HG03521 (cell line): ENCODE results near the gene TES.
A peak's percentile ranks its signal among the peaks of the same experiment; 100 is the strongest.

Experiments
- ATAC-seq: cut with Tn5 transposase; IDR thresholded peaks from one replicate; pipeline ENCODE4 v1.9.1; 2021; ENCODE audit warnings: mild to moderate bottlenecking, moderate library complexity; ENCODE audit not compliant: unreplicated experiment

TES gene

DNA sequence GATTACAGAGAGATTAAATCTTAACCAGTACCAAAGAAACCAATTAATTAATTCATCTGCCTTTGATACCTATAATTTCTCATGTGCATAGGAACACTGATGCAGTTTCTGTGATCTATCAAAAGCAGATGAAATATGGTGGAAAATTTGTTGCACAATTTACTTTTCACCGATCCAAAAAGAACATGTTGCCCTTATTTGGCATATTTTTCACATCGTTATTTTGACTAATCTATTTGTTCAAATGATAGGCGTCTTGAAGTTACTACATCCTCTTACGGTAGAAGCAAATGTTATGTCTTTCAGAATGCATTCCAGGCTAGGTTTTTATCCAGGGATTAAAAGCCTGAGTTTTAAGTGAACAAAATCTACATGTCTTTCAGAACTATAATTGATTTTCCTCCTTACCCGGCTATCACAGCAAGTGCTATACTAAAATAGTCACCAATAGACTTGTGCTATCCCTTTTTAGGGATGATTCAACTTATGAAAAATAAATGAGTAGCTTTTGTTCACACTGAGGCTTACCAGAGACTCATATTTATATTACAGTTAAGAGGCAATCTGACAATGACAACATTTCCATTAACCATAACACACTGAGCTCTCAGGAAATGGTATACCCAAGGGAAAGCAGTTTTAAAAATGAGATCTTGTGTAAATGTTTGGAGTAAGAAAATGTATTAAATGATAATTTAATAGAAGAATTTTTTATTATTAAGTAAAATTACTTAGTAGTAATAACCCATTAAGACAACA is 16.8 kb upstream of the TES start:
- ATAC-seq, result no peak

GRCh38 chr7:116194115-116194514 is 16.2 kb upstream of the TES start:
- no peak for ATAC-seq

GRCh38 chr7:116195451-116195850 is 14.9 kb upstream of the TES start:
- no peak for ATAC-seq

DNA sequence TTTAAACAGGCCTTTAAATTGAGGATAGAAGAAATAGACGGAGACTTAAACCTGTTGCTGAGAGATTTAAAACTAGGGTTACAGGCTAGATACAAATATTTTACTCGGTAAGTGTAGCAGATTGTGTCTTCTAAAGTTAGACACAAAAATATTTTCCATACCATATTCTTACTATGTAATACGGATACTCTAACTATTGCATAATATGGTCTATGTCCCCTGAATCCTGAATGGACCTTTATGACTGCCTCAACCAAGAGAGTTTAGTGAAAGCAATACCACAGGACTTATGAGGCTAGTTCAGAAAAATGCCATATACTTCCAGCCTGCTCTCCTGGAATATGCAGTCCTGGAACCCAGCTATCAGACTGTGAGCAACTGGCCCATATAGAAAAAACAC is 13.4 kb upstream of the TES start:
- ATAC-seq, result no peak

GRCh38 chr7:116197360-116197759 is 13.0 kb upstream of the TES start:
- ATAC-seq, result no peak

GRCh38 chr7:116198748-116199410 is 11.5 kb upstream of the TES start:
- ATAC-seq, result no peak

GRCh38 chr7:116200963-116201362 is 9.4 kb upstream of the TES start:
- no peak for ATAC-seq

DNA sequence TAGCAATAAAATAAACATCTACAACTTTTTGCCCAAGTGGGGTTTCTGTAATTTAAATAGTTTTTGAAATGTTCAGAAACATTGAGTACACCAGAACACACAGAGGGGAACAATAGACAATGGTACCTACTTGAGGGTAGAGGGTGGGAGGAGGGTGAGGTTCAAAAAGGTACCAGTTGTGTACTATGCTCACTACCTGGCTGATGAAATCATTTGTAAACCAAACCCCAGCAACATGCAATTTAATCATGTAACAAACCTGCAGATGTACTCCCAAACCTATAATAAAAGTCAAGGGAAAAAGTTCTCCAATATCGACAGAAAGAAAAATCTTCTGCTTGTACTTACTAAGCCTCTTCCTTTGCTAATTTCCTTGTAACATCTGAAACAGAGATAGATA is 4.2 kb upstream of the TES start:
- no peak for ATAC-seq

DNA sequence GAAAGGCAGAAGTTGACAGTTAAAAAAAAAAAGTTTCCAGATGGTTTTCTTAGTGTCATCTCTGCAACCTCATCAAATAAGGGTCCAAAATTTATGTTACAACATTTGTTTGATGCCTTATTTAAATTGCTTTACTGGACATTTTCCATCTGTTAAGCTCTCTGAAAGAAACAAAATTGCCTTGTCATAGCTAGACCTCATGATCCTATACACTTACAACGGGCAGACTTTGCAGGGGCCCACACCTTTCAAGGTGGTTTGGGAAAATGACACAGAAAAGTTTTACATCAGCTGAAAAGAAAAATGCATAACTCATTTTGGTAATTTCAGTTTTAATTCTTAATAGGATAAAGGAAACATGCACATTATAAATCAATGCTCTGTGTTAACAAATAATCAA is 1.4 kb upstream of the TES start:
- ATAC-seq, result no peak

DNA sequence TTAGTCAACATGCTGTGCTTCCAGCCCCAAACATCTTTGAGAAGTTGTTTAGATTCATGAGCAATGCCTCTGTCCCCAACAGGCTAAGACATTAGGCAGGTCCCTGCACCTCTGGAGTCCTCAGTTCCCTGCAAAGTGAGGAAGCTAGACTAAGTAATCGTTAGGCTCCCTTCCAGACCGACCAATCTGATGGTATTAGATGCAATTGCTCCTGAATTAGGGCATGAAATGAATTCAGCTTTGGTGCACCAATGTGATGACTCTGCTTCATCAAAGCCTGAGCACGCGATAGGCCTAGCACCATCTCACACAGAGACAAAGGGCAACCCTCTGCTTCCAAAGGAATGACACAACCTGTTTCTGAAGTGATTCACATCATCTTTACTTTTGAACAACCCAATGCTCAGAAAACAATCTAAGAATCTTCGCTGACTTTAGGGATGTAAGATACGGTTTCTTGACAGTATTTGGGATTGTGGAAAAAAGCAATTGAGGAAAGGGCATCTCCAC is 723 bp upstream of the TES start:
- ATAC-seq, result no peak

DNA sequence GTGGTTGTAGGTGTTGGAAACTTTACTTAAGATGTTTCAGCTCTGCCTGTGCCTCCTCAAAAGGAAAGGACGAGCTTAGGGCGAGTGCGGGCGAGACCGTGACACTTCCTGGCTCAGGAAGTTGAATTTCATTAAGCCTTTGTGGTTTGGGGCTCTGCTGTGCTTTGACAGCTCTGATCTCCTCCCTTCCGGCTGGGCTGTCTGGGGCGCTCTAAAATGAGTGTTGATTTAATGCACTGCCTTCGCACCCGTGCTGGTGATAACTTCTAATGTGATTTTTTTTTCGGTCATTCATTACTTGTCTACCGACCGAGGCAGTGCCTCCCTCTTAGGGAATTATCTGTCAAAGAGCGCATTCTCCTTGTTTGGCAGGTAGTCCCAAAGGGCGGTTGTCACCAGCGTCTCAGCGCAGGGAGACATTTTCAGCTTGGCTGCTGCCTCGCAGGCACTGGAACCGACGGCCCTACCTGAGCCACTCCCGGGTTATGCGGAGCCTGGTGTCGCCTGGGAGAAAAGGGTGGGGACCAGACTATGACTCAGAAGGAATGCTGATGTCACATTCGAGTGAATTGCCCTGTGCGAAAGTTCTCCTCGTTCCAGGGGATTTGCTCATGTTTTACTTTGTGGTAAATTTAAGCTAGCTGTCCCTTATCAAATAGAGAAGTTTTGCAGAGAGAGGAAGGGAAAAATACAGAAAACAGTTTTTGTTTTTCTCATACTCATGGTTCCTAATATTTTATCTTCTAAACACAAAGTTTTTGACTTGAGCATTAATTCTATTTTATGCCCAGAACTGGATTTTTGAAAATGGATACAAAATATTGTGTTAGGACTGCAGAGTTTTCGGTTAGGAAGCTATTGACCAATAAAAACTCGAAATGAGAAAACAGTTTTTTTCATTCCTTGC is 920 bp downstream of the TES start:
- peak; percentile 70 for ATAC-seq

GRCh38 chr7:116211913-116212596 is 1.7 kb downstream of the TES start:
- no peak for ATAC-seq

GRCh38 chr7:116212869-116213268 is 2.5 kb downstream of the TES start:
- ATAC-seq, result no peak

GRCh38 chr7:116213361-116214130 is 3.2 kb downstream of the TES start:
- no peak for ATAC-seq

- no peak for ATAC-seq
These were observed 4.6 kb downstream of the TES start for GRCh38 chr7:116214921-116215320.

DNA sequence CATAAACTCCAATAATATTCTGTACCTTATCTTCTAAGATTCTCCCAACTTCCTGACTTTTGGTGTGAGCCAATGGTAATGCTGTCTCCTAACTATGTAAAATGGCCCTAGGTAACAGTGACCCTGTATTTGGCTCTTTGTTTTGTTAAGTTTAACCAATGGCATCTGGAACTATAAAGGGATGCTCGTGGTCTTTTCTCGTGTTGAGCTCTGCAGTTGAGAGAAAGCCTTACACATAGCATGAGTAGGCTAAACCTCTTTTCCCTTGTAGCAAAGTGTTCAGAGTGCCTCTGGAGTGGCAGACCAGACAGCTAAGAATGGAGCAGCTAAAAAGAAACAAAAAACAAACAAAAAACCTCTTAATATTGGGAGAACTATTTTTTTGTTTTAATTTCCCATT is 5.2 kb downstream of the TES start:
- no peak for ATAC-seq

DNA sequence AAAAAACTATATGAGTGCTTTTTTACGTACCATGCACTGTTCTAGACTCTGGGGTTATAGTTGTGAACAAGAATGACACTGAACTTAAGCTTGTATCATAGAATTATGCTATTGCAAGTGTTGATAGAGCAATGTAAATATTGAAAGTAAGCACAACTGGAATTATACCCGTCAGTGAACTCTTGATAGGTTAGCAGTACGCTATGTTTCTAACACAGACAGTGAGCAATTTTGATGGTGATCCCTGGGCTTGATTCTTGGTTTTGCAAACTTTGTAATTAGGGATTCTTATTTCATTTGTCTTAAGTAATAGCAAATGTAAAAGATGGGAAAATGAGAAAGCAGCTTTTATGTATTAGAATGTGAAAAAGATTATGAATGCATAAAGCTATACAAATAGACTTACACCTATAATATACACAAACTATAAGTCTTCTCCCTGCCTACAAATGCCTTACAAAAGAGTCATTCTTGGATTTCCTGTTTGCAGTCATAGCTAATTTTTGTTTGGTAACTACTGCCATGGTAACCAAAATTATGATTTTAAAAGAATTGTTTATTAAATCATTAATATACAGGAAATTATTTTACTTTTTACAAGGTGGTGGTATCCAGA is 6.7 kb downstream of the TES start:
- ATAC-seq, result no peak

GRCh38 chr7:116218051-116218645 is 7.8 kb downstream of the TES start:
- no peak for ATAC-seq

GRCh38 chr7:116218747-116219146 is 8.4 kb downstream of the TES start:
- no peak for ATAC-seq
